Epithelial cell of umbilical artery (primary cell): ENCODE measurements around the gene CLIC2. TPM values are rescaled to one million over a fixed set of nuclear protein-coding genes. Genes with fewer than 3 reads are reported as not detected.

Experiments used
- total RNA-seq: library from RNA; depleted of rRNA; stranded (reverse); fragments of >200 nt; gene quantifications from 2 replicates; pipeline ENCODE4 v1.2.3, GENCODE V29; 2014

Gene CLIC2
- under 0.01 and 0.30 TPM in 2 replicates for total RNA-seq

GRCh38 chrX:155334486-155335336 lies at the start of gene CLIC2:
Gene CLIC2, minus strand, starts transcription at chrX:155334614. Its CDS starts 187 bp downstream, at chrX:155334427.

DNA sequence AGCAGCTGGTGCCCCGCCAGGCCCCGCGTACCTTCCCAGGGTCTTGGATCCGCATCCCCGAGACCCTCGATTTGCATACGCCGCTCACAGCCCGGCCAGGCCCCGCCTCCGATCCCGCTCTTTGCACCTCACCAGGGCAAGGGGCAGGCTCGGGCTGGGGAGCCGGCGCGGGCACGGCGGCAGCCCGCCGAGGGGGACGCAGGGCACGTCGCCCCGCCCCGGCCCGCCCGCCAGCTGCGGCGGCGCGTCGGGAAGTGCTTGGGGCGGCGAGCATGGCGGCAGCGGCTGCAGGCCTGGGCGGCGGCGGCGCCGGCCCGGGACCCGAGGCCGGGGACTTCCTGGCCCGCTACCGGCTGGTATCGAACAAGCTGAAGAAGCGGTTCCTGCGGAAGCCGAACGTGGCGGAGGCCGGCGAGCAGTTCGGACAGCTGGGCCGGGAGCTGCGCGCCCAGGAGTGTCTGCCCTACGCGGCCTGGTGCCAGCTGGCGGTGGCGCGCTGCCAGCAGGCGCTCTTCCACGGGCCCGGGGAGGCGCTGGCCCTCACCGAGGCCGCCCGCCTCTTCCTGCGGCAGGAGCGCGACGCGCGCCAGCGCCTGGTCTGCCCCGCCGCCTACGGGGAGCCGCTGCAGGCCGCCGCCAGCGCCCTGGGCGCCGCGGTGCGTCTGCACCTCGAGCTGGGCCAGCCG lies 47.6 kb upstream of the CLIC2 start, which contains the start of gene F8A2:
F8A2 (plus strand) TSS at position 253 of the 686 bp plus-strand sequence; CDS start at position 273, 20 bp downstream.

DNA sequence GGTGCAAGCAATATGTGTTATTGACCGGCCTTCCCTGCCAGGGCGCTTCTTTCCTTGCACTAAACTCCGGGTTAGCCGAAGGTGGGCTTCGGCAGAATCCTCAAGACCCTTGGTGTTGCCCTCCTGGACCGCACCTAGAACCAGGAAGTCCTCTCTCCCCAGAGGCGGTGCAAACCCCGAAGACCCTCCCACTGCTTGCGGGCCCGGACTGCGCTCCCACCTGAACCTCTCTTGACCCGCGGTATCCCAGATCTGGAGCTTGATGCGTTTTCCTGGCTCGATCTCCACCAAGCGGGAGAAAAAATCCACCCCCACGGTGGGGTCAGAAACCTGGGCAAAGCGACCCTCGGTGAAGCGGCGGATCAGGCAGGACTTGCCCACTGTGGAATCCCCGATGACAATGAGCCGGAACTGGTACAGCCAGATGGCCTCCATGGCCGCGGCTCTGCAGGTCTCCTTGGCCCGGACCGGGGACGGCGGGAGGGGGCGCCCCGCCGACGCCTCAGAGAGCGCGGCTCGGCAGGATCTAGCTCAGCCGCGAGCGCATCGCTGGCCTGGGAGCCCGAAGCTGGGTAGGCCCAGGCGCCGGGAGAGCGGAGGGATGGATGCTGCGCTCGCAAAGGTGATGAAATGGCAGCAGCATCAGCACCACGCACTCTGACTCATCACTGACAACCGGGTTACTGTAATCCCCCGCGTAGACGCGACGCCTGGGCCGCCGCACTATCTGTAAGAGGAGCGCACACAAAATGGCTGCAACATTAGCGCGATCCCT lies 70.4 kb downstream of the CLIC2 start, which contains the start of gene RAB39B:
RAB39B (minus strand) TSS at position 638 of the 775 bp plus-strand sequence; CDS start at position 435, 203 bp downstream.

Other genes starting within 250 kb of the CLIC2 start
- 88.7 and 104 TPM in 2 replicates for gene VBP1, start 118.2 kb downstream of the CLIC2 start, total RNA-seq
- gene RAB39B, start 70.1 kb downstream of the CLIC2 start, total RNA-seq: under 0.01 and 0.15 TPM in 2 replicates
- gene F8A2, start 47.5 kb upstream of the CLIC2 start, total RNA-seq: not detected in 2 replicates
- 0.30 and 0.65 TPM in 2 replicates for gene F8A3, start 124.0 kb upstream of the CLIC2 start, total RNA-seq